BLaER1 treated with 17β-estradiol and CSF1 and Interleukin-3, amounts not matched to agents 10 nM and 100 nM (cell line): ENCODE results near the gene SCN4B.

Experiments
- H3K27ac ChIP-seq, 11 experiments: shearing (Covaris generic); formaldehyde crosslinking; 2 replicates each; pipeline ENCODE4 v1.8.1; 2022
- H3K27me3 ChIP-seq, 11 experiments: shearing (Covaris generic); formaldehyde crosslinking; 2 replicates each; pipeline ENCODE4 v1.8.1; 2022
- H3K36me3 ChIP-seq, 11 experiments: shearing (Covaris generic); formaldehyde crosslinking; 2 replicates each; pipeline ENCODE4 v1.8.1; 2022
- H3K4me1 ChIP-seq, 10 experiments: shearing (Covaris generic); formaldehyde crosslinking; 2 replicates each; pipeline ENCODE4 v1.8.1; 2022
- H3K4me2 ChIP-seq, 11 experiments: shearing (Covaris generic); formaldehyde crosslinking; 2 replicates each; pipeline ENCODE4 v1.8.1; 2022
- H3K4me3 ChIP-seq, 10 experiments: shearing (Covaris generic); formaldehyde crosslinking; 2 replicates each; pipeline ENCODE4 v1.8.1; 2022
- H3K9ac ChIP-seq, 11 experiments: shearing (Covaris generic); formaldehyde crosslinking; 2 replicates each; pipeline ENCODE4 v1.8.1; 2022
- H3K9me3 ChIP-seq, 11 experiments: shearing (Covaris generic); formaldehyde crosslinking; replicated peaks in 1 of 11; 2 replicates each; pipeline ENCODE4 v1.8.1; 2022
- H4K20me1 ChIP-seq, 11 experiments: shearing (Covaris generic); formaldehyde crosslinking; 2 replicates each; pipeline ENCODE4 v1.8.1; 2022
- Cebpa-rat ChIP-seq, 11 experiments: shearing (Covaris generic); IDR thresholded peaks; 2 replicates each; pipeline ENCODE4 v1.8.1; 2022

Gene SCN4B

DNA sequence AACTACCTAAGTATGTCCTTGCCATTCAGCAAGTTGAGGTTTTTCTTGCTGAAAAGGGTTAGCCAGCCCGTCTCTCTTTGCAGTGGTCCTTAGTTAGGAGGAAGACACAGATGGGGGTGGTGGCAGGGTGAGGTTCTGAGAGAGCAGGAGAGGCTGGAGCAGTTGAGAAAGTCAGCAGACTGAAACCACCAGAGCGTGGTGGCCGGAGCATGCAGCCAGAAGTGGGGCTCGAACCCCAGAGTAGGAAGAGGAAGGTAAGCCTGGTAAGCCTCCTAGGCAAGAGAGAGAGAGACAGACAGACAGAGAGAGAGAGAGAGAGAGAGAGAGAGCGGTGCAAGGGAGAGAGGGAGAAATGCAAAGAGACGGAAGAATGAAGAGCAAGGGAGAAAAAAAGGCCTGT is 9.2 kb upstream of the SCN4B start:
- Histone ChIP-seq H3K4me2 (0 out of 22 replicates have a peak overlapping the region, but pooled peaks of 1 of the 11 experiments have one; percentile 4), H3K4me1 (peaks cover 0 to 9% (median 6%) of the 10 kb centered on the region in 10 experiments; a peak in 6 of 20 replicates), H3K27me3 (peaks cover 23 to 36% (median 28%) of the 10 kb centered on the region in 11 experiments), H4K20me1 (peaks cover 0 to 3% (median 0%) of the 10 kb centered on the region in 11 experiments; a peak in 2 of 22 replicates), H3K36me3 (no peaks in the 10 kb centered on the region), H3K9ac (no peak overlapping the region), H3K9me3 (no peaks in the 10 kb centered on the region), H3K4me3 (no peak overlapping the region), H3K27ac (no peak overlapping the region)
- TF ChIP-seq Cebpa-rat (IDR thresholded peaks at IDR 0.05), result no peak

DNA sequence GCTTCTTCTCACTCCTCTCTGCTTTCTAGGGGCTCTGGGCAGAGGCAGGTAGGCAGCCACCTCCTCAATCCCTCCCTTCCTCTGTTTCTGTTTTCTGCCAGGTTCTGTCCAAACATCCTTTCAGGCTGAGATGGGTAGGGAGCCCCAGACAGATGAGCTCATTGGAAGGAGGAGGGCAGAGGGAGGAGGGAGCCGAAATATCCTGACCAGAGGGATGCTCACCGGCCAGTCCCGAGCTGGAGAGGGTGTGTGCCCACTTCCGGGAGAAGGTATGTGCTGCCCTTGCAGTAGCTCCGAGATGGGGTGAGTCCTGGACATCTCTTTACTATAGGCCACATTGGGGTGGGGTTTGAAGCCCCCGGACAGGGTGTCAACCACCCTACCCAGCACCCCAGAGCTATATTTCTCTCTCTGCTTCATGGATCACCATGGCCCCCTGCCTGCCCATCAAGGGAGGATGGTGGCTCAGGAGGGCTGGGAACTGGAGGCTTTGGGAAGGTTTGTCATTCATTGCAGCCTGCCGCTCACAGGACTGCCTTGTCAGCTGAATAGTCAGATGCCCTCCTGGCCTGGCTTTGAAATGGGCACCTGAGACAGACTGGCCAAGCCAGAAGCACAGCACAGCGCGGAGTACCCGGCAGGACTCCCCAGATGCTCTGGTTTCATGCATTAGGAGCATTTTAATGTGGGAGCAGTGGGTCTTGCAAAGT is 4.7 kb upstream of the SCN4B start:
- no peak for TF ChIP-seq Cebpa-rat (IDR thresholded peaks at IDR 0.05)
- H3K4me2 ChIP-seq, result no peak overlapping the region
- peaks cover 67 to 80% (median 73%) of the 10 kb centered on the region in 11 experiments for H3K27me3 ChIP-seq
- H3K4me1 ChIP-seq, result peaks cover 3 to 12% (median 9%) of the 10 kb centered on the region in 10 experiments; a peak in 18 of 20 replicates
- peaks cover 0 to 20% (median 6%) of the 10 kb centered on the region in 11 experiments; a peak in 10 of 22 replicates for H4K20me1 ChIP-seq
- no peak overlapping the region for H3K27ac ChIP-seq
- no peak overlapping the region for H3K9ac ChIP-seq
- no peaks in the 10 kb centered on the region for H3K36me3 ChIP-seq
- H3K9me3 ChIP-seq, result no peaks in the 10 kb centered on the region
- no peak overlapping the region for H3K4me3 ChIP-seq

DNA sequence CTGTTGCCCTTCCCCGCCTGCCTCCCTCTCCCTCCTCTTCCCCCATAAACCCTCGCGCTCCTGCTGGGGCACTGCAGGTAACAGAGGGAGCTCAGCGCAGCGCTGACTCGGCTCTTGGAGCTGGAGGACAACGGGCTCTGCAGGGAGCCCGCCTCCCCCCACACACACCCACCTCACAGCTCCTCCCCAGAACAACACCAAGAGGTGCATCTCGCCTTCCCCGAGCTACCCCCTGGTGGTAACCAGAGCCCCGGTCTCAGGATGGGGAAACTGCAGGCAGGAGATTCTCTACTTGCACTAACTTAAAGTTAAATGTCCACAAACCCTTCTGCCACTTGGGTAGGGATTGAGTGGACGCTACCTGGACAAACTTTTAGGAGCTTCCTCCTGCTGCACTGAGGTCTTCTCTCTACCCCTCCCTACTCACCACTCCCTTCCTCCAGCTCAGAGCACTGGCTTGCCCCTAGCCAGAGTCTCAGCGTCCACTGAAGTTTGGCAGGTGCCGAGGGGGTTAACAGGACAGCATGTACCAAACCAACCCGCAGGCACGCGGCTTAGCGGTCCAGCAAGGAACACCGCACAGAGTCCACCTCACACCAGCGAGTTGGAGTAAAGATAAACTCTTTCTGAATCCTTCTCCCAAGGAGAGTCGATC is 4.0 kb upstream of the SCN4B start:
- H3K27me3 ChIP-seq, result peaks cover 74 to 87% (median 80%) of the 10 kb centered on the region in 11 experiments

DNA sequence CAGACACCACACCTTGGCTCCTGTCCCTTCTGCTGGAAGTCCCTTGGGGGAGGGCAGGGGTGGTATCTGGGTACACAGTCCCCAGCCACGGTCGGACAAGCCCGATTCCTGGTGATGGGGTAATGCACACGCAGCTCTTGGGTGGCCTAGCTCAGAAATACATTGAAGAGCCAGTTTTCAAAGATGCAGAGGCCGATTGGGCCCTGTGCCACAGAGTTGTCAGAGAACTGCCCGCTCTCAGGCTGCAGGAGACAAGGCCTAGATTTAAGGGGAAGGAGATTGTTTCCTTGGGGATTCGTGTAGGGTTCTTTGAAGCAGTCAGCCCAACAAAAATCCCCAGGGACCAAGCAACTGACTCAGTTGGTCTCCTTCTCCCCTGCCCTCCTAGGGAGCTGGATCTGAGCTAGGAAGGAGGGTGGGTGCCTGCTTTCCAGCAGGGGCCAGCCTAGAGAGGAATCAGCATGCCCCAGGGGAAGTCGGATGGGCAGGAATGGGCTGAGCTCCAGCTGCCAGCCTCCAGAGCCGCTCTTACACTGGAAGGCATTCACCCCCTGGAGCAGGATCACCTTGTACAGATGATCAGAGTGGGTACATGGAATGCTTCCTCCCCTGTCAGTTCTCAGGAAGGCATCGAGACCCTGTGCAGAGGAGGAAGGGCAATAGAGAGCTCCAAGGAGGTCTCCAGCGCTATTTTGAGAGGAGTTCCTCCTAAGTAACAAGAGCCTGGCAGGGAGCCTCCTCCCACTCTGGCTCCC is 3.3 kb upstream of the SCN4B start:
- H3K9ac ChIP-seq, result no peak overlapping the region
- peaks cover 81 to 94% (median 87%) of the 10 kb centered on the region in 11 experiments for H3K27me3 ChIP-seq
- no peak for TF ChIP-seq Cebpa-rat (IDR thresholded peaks at IDR 0.05)
- no peaks in the 10 kb centered on the region for H3K36me3 ChIP-seq
- H4K20me1 ChIP-seq, result peaks cover 0 to 26% (median 6%) of the 10 kb centered on the region in 11 experiments; a peak in 10 of 22 replicates
- H3K4me2 ChIP-seq, result no peak overlapping the region
- H3K9me3 ChIP-seq, result no peaks in the 10 kb centered on the region
- no peak overlapping the region for H3K27ac ChIP-seq
- peaks cover 4 to 16% (median 14%) of the 10 kb centered on the region in 10 experiments; a peak in 18 of 20 replicates for H3K4me1 ChIP-seq
- H3K4me3 ChIP-seq, result no peak overlapping the region

More for the DNA sequence above, 4.0 kb upstream of the SCN4B start:
- no peak for TF ChIP-seq Cebpa-rat (IDR thresholded peaks at IDR 0.05)
- no peak overlapping the region for H3K27ac ChIP-seq
- H3K9ac ChIP-seq, result no peak overlapping the region
- no peak overlapping the region for H3K4me2 ChIP-seq
- H3K36me3 ChIP-seq, result no peaks in the 10 kb centered on the region
- H3K9me3 ChIP-seq, result no peaks in the 10 kb centered on the region
- no peak overlapping the region for H3K4me3 ChIP-seq
- H4K20me1 ChIP-seq, result peaks cover 0 to 26% (median 6%) of the 10 kb centered on the region in 11 experiments; a peak in 10 of 22 replicates
- peaks cover 4 to 16% (median 14%) of the 10 kb centered on the region in 10 experiments; a peak in 18 of 20 replicates for H3K4me1 ChIP-seq

DNA sequence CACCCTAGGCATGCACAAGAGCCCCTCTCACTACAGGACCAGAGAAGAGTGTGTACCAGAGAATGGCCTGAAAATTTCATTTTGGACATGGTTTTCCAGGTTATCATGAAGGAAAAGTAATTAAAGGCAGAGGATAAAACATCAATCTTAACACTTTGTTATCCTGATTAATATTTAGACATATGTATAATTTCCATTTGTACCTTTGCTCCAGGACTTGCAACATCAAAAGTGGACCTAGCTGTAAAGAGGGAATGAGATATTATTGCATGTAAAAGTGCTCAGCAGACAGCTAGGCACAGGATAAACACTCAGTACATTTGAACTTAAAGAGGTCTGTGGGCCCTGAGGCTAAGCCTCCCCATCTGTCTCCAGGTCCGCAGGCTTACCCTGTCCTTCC is 2.0 kb upstream of the SCN4B start:
- TF ChIP-seq Cebpa-rat (IDR thresholded peaks at IDR 0.05), result no peak
- Histone ChIP-seq H3K9me3 (no peaks in the 10 kb centered on the region), H3K4me2 (no peak overlapping the region), H3K9ac (no peak overlapping the region), H3K36me3 (no peaks in the 10 kb centered on the region), H3K4me1 (peaks cover 4 to 16% (median 14%) of the 10 kb centered on the region in 10 experiments; a peak in 18 of 20 replicates), H3K27ac (no peak overlapping the region), H3K27me3 (peaks cover 94 to 100% (median 100%) of the 10 kb centered on the region in 11 experiments), H3K4me3 (no peak overlapping the region), H4K20me1 (peaks cover 0 to 29% (median 6%) of the 10 kb centered on the region in 11 experiments; a peak in 10 of 22 replicates)

DNA sequence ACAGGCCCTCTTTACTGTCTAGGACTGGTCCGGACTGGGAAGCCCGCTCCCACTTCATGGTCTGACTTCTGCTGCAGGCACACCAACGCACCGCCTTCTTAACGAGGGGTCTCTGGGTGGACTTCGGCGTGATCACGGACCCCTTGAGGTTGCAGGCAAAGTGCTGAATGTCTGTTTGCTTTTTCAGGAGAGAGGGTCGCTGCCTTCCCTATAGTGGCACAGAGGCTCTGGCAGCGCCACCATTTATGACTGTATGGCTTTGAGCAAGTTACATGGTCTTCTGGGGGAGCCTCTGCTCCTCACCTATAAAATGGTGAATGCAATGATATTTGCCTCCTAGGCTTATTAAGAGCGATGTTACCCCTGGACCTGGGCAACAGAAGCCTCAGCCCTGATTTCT is 1.4 kb upstream of the SCN4B start:
- no peak overlapping the region for H3K4me2 ChIP-seq
- TF ChIP-seq Cebpa-rat (IDR thresholded peaks at IDR 0.05), result no peak
- H3K9ac ChIP-seq, result no peak overlapping the region
- H3K9me3 ChIP-seq, result no peaks in the 10 kb centered on the region
- peaks cover 0 to 29% (median 6%) of the 10 kb centered on the region in 11 experiments; a peak in 10 of 22 replicates for H4K20me1 ChIP-seq
- peaks cover 4 to 16% (median 14%) of the 10 kb centered on the region in 10 experiments; a peak in 18 of 20 replicates for H3K4me1 ChIP-seq
- H3K27me3 ChIP-seq, result peaks cover 98 to 100% (median 100%) of the 10 kb centered on the region in 11 experiments
- H3K36me3 ChIP-seq, result no peaks in the 10 kb centered on the region
- H3K4me3 ChIP-seq, result no peak overlapping the region
- H3K27ac ChIP-seq, result no peak overlapping the region

DNA sequence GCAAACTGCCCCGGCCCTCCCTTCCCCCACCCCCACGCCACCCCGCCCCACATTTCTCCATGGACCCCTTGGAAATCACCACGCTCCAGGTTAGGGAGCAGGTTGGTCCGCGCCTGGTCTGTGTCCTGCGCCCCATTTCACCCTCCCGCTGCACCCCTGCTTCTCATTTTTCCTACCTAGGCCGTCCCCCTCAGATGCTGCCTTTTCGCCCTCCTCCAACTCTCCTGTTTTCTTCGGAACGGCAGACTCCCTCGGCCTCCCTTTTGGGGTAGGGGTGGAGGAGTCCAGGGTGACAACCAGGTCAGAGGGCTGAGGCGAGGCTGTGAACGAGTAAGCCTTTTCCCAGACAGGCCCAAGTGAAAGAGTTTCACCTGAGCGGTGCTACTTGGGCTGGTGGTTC is 893 bp upstream of the SCN4B start:
- H3K9ac ChIP-seq, result no peak overlapping the region
- H3K4me1 ChIP-seq, result peaks cover 4 to 16% (median 14%) of the 10 kb centered on the region in 10 experiments; a peak in 19 of 20 replicates
- no peak overlapping the region for H3K27ac ChIP-seq
- peaks cover 0 to 29% (median 6%) of the 10 kb centered on the region in 11 experiments; a peak in 10 of 22 replicates for H4K20me1 ChIP-seq
- H3K9me3 ChIP-seq, result no peaks in the 10 kb centered on the region
- peaks cover 96 to 100% (median 100%) of the 10 kb centered on the region in 11 experiments for H3K27me3 ChIP-seq
- no peaks in the 10 kb centered on the region for H3K36me3 ChIP-seq
- TF ChIP-seq Cebpa-rat (IDR thresholded peaks at IDR 0.05), result no peak
- H3K4me3 ChIP-seq, result peak overlapping the region in 8 of 10 experiments; percentile 55 to 74 (median 62); a peak in 12 of 20 replicates
- H3K4me2 ChIP-seq, result peak overlapping the region; percentile 93 to 99 (median 98); a peak in 19 of 22 replicates

DNA sequence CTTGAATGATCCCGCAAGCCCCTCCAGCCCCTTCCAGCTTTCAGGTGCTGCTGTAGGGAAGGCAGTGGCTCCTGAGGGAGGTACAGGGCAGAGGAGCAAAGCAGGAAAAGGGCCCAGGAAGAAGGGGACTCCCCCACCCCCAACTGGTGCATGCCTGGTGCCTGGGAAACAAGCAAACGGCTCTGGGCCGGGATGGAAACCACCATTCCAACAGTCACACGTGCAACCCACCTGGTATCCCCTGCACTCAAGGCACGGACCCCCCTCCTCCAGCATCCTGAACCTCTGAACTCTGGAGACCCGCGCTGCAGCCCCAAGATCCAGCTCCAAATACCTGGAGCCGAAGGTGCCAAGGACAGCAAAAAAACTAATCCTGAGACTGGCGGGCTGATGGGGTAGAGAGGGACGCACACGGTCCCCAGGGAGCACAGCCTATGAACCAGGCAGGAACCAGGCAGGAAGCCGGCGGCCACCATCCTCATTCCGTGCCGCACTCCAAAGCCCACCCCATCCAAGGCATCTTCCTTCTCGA is 537 bp downstream of the SCN4B start:
- peaks cover 12 to 29% (median 17%) of the 10 kb centered on the region in 10 experiments for H3K4me1 ChIP-seq
- no peaks in the 10 kb centered on the region for H3K9me3 ChIP-seq
- H3K4me2 ChIP-seq, result peak overlapping the region; percentile 93 to 99 (median 98)
- H3K36me3 ChIP-seq, result no peaks in the 10 kb centered on the region
- peaks cover 0 to 29% (median 6%) of the 10 kb centered on the region in 11 experiments; a peak in 10 of 22 replicates for H4K20me1 ChIP-seq
- no peak for TF ChIP-seq Cebpa-rat (IDR thresholded peaks at IDR 0.05)
- no peak overlapping the region for H3K9ac ChIP-seq
- H3K27me3 ChIP-seq, result peaks cover 87 to 100% (median 100%) of the 10 kb centered on the region in 11 experiments
- H3K4me3 ChIP-seq, result peak overlapping the region in 9 of 10 experiments; percentile 51 to 74 (median 62); a peak in 17 of 20 replicates
- no peak overlapping the region for H3K27ac ChIP-seq
